Hepatocyte (in vitro differentiated cells): ENCODE data around the gene IKZF5.

Experiments used
- EZH2 ChIP-seq: fragments of 200-600 bp; sonication (generic); IDR thresholded peaks from 2 replicates; pipeline ENCODE4 v1.6.1; 2016; ENCODE audit warnings: antibody characterized with exemption, mild to moderate bottlenecking, borderline replicate concordance
- EZH2phosphoT487 ChIP-seq: fragments of 200-600 bp; sonication (generic); IDR thresholded peaks from one replicate; pipeline ENCODE4 v1.6.1; 2018; ENCODE audit warnings: antibody characterized with exemption, mild to moderate bottlenecking, low read depth, moderate library complexity; ENCODE audit not compliant: unreplicated experiment, severe bottlenecking
- TF ChIP-seq, protein P1 (sequence below): fragments of 200-600 bp; sonication (generic); IDR thresholded peaks from 2 replicates; pipeline ENCODE4 v1.5.1; 2016; ENCODE audit warnings: antibody characterized with exemption, mild to moderate bottlenecking; ENCODE audit not compliant: poor library complexity

DNA sequence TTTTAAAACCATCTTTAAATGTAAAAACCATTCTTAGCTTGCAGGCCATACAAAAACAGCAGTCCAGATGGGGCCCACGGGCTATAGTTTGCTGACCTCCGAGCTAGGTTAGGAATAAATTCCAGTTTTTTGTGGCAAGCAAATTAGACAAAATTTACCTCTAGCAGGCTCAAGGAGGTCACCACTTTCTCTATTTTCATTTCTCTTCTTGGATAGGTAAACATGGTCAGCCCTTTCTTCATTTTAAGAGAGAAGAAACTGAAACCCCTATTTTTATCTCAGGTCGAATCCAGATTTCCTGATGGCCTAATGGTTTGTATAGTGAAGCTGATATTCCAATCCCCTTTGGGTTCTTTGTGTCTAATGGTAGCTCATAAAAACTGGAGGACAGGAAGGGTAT, 10.7 kb downstream of the IKZF5 start:
- TF ChIP-seq EZH2: no peak
- TF ChIP-seq, protein P1, sequence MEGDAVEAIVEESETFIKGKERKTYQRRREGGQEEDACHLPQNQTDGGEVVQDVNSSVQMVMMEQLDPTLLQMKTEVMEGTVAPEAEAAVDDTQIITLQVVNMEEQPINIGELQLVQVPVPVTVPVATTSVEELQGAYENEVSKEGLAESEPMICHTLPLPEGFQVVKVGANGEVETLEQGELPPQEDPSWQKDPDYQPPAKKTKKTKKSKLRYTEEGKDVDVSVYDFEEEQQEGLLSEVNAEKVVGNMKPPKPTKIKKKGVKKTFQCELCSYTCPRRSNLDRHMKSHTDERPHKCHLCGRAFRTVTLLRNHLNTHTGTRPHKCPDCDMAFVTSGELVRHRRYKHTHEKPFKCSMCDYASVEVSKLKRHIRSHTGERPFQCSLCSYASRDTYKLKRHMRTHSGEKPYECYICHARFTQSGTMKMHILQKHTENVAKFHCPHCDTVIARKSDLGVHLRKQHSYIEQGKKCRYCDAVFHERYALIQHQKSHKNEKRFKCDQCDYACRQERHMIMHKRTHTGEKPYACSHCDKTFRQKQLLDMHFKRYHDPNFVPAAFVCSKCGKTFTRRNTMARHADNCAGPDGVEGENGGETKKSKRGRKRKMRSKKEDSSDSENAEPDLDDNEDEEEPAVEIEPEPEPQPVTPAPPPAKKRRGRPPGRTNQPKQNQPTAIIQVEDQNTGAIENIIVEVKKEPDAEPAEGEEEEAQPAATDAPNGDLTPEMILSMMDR: no peak
- TF ChIP-seq EZH2phosphoT487: no peak
